NB4 (cell line): ENCODE measurements around the gene DYDC1.

Experiments used
- DNase-seq: peaks from one replicate; pipeline ENCODE4 v3.0.0; 2010; ENCODE audit warnings: low read depth
- H3K4me3 ChIP-seq: one replicate; pipeline ENCODE4 v1.5.1; 2011; ENCODE audit warnings: mild to moderate bottlenecking, low read depth, low read length, moderate library complexity
- CTCF ChIP-seq: IDR thresholded peaks from one replicate; pipeline ENCODE4 v1.5.1; 2012; ENCODE audit warnings: low read depth, low read length
- MAX ChIP-seq: IDR thresholded peaks from 2 replicates; pipeline ENCODE4 v1.6.1; 2011; ENCODE audit warnings: low read depth, low read length
- MYC ChIP-seq: IDR thresholded peaks from 2 replicates; pipeline ENCODE4 v1.6.1; 2011; ENCODE audit warnings: low read depth, low read length
- POLR2A ChIP-seq: IDR thresholded peaks from 2 replicates; pipeline ENCODE4 v1.6.1; 2011; ENCODE audit warnings: mild to moderate bottlenecking; ENCODE audit not compliant: insufficient read length; ENCODE audit errors: extremely low read depth

The DYDC1 gene

GRCh38 chr10:80394358-80394916, 37.9 kb upstream of the DYDC1 start:
- no peak for DNase-seq

GRCh38 chr10:80392250-80392649, 35.7 kb upstream of the DYDC1 start:
- no peak for DNase-seq
- H3K4me3 ChIP-seq = no peak overlapping the region
- TF ChIP-seq CTCF (no peak), MYC (no peak), POLR2A (no peak), MAX (no peak)

More at GRCh38 chr10:80394358-80394916, 37.9 kb upstream of the DYDC1 start:
- TF ChIP-seq MAX (no peak), POLR2A (no peak), MYC (no peak), CTCF (no peak)
- no peak overlapping the region for H3K4me3 ChIP-seq

- no peak overlapping the region for H3K4me3 ChIP-seq
- TF ChIP-seq CTCF = no peak
- TF ChIP-seq POLR2A = no peak
- DNase-seq = no peak
Observed at GRCh38 chr10:80390740-80391139, 34.2 kb upstream of the DYDC1 start.

- H3K4me3 ChIP-seq = no peak overlapping the region
- peak; percentile 52 for DNase-seq
- TF ChIP-seq MYC = no peak
- TF ChIP-seq CTCF = peak; percentile 51
- TF ChIP-seq MAX = 0 out of 2 replicates have a peak, but pooled peaks have one; percentile 45
- TF ChIP-seq POLR2A = no peak
Observed at GRCh38 chr10:80382989-80383388, 26.4 kb upstream of the DYDC1 start.

GRCh38 chr10:80380185-80380584, 23.6 kb upstream of the DYDC1 start:
- TF ChIP-seq POLR2A (no peak), CTCF (no peak), MAX (no peak), MYC (no peak)
- no peak for DNase-seq
- H3K4me3 ChIP-seq = no peak overlapping the region

GRCh38 chr10:80379701-80380100, 23.1 kb upstream of the DYDC1 start:
- TF ChIP-seq MAX = no peak
- no peak for TF ChIP-seq MYC
- no peak for TF ChIP-seq POLR2A
- no peak for TF ChIP-seq CTCF
- DNase-seq = no peak
- H3K4me3 ChIP-seq = no peak overlapping the region
